HG03175 (cell line): ENCODE measurements around the gene ELMOD3.
"Not testable (repeated sequence)": the region's sequence is repeated elsewhere in the genome, so short reads cannot be mapped to it uniquely, and the experiment has no call there.

Experiments used
- ATAC-seq: cut with Tn5 transposase; IDR thresholded peaks from one replicate; pipeline ENCODE4 v1.9.1; 2021; ENCODE audit warnings: mild to moderate bottlenecking, moderate library complexity; ENCODE audit not compliant: unreplicated experiment

The ELMOD3 gene

GRCh38 chr2:85354286-85355072 lies at the start of gene ELMOD3, which contains the start of gene RETSAT:
Gene ELMOD3 (plus strand): TSS chr2:85354769. CDS start chr2:85357199, 2,430 bp downstream.
Gene RETSAT (minus strand): TSS chr2:85354528. CDS start chr2:85354507, 21 bp downstream.
- ATAC-seq, result peak; percentile 97

GRCh38 chr2:85307527-85307897 lies 47.1 kb upstream of the ELMOD3 start:
- ATAC-seq, result no peak

- no peak for ATAC-seq
Observed at GRCh38 chr2:85308201-85308600, 46.4 kb upstream of the ELMOD3 start.

GRCh38 chr2:85308896-85309555 lies 45.5 kb upstream of the ELMOD3 start:
- no peak for ATAC-seq

- no peak for ATAC-seq
Observed at GRCh38 chr2:85309699-85310321, 44.8 kb upstream of the ELMOD3 start.

- ATAC-seq, result no peak
Observed at GRCh38 chr2:85310330-85310729, 44.2 kb upstream of the ELMOD3 start.

DNA sequence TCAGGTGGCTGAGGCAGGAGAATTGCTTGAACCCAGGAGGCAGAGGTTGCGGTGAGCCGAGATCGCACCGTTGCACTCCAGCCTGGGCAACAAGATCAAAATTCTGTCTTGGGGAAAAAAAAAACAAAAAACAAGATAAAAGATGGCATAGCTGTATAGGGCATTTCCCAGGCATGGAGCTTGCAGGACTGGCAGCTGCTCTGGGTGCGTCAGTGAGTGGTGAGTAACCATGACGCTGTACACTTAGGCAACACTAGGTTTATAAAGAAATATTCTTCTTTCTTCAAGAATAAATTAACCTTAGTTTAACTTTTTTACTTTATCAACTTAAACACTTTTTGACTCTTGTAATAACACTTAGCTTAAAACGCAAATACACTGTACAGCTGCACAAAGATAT lies 42.2 kb upstream of the ELMOD3 start:
- ATAC-seq, result no peak

GRCh38 chr2:85314884-85315242 lies 39.7 kb upstream of the ELMOD3 start:
- ATAC-seq, result no peak

DNA sequence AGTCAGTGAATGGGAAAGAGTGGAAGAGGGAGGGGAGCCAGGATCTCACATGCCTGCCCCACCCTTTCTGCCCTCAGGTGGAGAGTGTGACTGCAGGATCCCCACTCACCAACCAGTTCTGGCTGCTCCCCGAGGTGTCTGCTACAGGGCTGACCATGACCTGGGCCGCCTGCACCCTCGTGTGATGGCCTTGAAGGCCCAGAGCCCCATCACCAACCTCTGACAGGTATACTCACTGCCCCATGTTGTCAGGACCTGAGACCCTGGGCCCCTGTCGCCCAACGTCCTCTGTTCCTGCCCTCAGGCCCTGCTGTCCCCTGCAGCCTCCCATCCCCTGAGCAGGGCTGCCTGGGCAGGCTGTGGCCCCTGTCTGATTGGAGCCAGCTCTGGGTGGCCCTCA lies 38.6 kb upstream of the ELMOD3 start:
- not testable (repeated sequence) for ATAC-seq

GRCh38 chr2:85318222-85319074 lies 36.1 kb upstream of the ELMOD3 start:
- no peak for ATAC-seq

DNA sequence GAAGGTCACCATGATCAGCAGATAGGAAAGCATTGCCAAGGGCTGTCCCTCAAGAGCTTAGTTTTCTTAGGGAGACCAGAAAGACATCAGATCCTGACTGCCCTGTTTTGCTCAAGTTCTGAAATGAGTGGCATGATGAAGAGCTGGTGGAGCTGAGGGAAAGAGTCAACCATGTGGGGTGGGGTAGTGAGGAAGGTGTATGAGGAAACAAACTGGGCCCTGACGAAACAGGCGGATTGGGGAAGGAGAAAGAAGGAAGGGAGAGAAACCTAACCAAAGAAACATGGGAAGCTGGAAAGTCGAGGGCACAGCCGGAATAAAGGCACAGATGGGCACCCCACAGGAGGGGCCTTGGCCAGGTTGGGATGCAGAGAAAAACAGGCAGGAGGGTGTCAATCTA lies 34.8 kb upstream of the ELMOD3 start:
- ATAC-seq, result no peak

DNA sequence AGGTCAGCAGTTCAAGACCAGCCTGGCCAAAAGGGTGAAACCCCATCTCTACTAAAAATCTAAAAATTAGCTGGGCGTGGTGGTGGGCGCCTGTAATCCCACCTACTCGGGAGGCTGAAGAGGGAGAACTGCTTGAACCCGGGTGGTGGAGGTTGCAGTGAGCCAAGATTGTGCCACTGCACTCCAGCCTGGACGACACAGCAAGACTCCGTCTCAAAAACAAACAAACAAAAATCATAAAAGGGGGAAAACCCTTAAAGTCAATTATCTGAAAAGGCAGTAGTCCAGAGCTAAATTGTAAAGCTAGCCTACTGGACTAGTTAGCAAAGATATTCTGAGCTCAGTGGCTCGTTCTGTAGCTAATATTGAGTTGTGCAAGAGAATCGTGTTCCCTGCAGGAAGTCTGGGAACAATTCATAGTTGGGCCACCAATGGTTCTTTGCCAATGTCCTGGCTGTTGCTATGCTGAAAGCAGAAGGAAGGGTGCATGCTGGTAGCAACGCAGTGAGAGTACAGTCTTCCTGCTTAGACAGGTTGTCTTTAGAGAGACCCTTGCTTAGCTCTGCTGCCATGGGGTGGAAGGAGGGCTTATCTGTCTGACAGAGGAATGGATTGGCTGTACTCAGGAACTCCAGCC lies 31.1 kb upstream of the ELMOD3 start:
- ATAC-seq, result no peak

DNA sequence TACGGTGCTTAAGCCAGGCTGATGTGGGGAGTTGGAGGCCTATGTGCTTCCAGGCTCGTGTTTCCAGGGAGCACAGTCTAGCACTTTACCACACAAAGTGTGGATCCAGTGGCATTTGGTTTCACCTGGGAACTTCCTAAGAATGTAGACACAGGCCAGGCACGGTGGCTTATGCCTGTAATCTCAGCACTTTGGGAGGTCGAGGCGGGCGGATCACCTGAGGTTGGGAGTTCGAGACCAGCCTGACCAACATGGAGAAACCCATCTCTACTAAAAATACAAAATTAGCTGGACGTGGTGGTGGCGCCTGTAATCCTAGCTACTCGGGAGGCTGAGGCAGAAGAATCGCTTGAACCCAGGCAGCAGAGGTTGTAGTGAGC lies 30.6 kb upstream of the ELMOD3 start:
- not testable (repeated sequence) for ATAC-seq

GRCh38 chr2:85324639-85325465 lies 29.7 kb upstream of the ELMOD3 start:
- no peak for ATAC-seq

GRCh38 chr2:85325466-85325811 lies 29.1 kb upstream of the ELMOD3 start:
- ATAC-seq, result no peak

GRCh38 chr2:85326406-85327159 lies 28.0 kb upstream of the ELMOD3 start:
- ATAC-seq, result peak; percentile 28

- ATAC-seq, result peak; percentile 40
Observed at GRCh38 chr2:85327160-85327821, 27.3 kb upstream of the ELMOD3 start.

GRCh38 chr2:85327822-85328617 lies 26.5 kb upstream of the ELMOD3 start, which contains the start of gene TGOLN2:
Gene TGOLN2 (minus strand): TSS chr2:85327989. CDS start chr2:85327962, 27 bp downstream.
- ATAC-seq, result peak; percentile 87
